GM13977 (cell line): ENCODE measurements around the gene IL17B.

Experiments
- DNase-seq: peaks from one replicate; pipeline ENCODE4 v3.0.0; 2012; ENCODE audit warnings: low spot score
- in situ Hi-C: fragments of 300-500 bp; cut with MboI; formaldehyde crosslinking; loops from one replicate; pipeline ENCODE4 v1.12.0; 2022; ENCODE audit warnings: low sequenced_read_pairs, low pct_unique_long_range_greater_than_20kb, mixed read lengths, inconsistent platforms; ENCODE audit not compliant: unreplicated experiment
- TF ChIP-seq, protein P1 (sequence below): IDR thresholded peaks from 2 replicates; pipeline ENCODE4 v1.5.1; 2012; ENCODE audit warnings: mild to moderate bottlenecking, control low read depth; ENCODE audit not compliant: insufficient read depth; ENCODE audit errors: extremely low read depth, missing control alignments

Gene IL17B

DNA sequence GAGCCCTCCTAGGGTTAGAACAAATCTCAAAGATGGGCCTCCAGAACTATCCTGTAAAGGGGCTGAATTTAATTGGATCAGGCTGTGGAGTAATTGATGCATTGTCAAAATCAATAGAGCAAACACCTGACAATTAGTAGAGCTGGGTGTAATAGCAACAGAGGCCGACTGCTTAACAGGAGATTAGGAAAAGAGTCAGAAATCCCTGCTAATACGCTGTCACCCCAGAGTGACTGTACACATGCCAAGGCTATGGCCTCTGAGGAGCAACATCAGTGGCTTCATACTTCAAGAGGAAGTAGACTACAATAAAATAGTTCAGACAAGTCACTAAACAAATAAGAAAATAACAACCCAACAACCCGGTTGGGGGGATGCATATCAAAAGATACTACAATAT is 52.5 kb downstream of the IL17B start:
- no peak for DNase-seq
- in situ Hi-C loops: no loop called here
- TF ChIP-seq, protein P1, sequence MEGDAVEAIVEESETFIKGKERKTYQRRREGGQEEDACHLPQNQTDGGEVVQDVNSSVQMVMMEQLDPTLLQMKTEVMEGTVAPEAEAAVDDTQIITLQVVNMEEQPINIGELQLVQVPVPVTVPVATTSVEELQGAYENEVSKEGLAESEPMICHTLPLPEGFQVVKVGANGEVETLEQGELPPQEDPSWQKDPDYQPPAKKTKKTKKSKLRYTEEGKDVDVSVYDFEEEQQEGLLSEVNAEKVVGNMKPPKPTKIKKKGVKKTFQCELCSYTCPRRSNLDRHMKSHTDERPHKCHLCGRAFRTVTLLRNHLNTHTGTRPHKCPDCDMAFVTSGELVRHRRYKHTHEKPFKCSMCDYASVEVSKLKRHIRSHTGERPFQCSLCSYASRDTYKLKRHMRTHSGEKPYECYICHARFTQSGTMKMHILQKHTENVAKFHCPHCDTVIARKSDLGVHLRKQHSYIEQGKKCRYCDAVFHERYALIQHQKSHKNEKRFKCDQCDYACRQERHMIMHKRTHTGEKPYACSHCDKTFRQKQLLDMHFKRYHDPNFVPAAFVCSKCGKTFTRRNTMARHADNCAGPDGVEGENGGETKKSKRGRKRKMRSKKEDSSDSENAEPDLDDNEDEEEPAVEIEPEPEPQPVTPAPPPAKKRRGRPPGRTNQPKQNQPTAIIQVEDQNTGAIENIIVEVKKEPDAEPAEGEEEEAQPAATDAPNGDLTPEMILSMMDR: no peak

DNA sequence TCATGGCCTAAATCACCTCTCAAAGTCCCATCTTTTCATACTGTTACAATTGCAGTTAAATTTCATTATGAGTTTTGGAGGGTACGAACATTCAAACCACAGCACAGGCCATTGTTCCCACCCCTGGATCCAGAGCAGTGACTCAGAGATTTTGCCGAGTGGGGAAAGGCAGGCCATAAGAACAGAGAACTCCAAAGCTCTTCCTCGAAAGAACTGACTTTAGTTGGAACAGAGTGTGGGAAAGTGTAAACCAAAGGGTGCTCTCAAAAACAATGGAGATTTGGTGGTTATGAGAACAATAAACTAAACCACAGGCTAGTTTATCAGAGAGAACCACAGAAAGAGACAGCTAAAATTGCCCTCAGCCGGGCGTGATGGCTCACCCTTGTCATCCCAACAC is 53.2 kb downstream of the IL17B start:
- DNase-seq: no peak
- TF ChIP-seq, protein P1: no peak
- in situ Hi-C loops: no loop called here

DNA sequence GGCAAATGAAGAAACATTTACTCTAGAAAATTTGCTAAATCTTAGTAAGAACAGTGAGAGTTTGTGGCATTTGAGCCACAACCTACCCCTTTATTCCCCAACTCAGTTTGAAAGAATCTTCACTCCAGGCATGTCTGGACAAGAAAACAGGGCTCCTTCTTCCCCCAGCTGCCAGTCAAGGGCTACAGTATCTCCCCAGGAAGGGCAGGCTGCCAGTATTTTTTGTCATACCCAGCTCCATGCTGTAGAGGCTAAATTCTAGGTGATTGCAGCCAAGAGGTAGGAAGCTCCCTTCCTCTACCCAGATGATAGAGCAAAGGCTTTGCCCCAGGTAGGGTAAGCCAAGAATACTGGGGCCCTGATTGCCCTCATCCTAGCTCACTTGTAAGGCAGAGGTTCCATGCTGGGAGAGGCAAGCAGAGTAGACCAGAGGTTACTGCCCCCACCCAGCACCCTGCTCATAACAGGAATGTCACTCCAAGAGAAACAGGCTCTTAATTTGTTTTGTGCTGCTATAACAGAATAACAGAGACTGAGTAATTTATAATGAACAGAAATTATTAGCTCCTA is 53.8 kb downstream of the IL17B start:
- no peak for DNase-seq
- TF ChIP-seq, protein P1: no peak
- in situ Hi-C loops: no loop called here

DNA sequence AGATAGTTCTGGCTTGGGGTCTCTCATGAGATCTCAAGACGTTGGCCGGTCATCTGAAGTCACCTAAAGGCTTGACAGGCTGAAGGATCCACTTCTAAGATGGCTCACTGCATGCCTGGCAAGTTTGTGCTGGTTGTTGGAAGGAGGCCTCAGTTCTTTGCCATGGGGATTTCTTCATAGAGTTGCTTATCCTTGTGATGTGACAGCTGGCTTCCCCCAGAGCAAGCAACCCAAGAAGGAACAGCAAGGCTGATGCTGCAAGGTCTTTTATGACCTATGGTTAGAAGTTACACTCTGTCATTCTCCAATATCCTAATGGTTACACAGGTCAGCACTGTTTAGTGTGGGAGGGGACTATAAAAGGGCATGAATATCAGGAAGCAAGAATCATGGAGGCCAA is 54.5 kb downstream of the IL17B start:
- TF ChIP-seq, protein P1: no peak
- no peak for DNase-seq
- in situ Hi-C loops: no loop called here
